Femur (tissue), 1 donor: ENCODE data around the gene INSL3.
"Not testable (repeated sequence)": the region's sequence is repeated elsewhere in the genome, so short reads cannot be mapped to it uniquely, and the experiment has no call there.

ENCODE experiments used
- DNase-seq: peaks from one replicate; pipeline ENCODE4 v3.0.0-alpha.2; 2017

INSL3 gene

DNA sequence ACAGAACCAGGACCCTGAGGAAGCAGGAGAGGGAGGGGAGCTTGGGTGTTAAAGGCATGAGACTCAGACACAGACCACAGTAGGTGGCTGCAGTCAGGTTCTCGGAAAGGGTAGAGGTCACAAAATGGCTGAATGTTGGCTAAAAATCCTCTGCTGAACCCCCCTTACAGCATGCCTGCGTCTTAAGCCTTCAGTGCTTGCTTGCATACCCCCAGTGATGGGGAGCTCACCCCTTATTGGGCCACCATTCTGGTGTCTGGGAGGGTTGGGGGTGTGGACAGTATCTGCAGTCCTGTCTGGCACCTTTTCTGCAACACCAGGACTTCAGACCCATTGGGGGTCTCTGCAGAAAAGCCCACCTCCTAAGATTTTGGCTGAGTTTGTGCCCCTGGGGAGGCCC lies 40.5 kb downstream of the INSL3 start:
- no peak for DNase-seq

- DNase-seq: peak; percentile 50
Observed at GRCh38 chr19:17778968-17779929, 42.1 kb downstream of the INSL3 start.

DNA sequence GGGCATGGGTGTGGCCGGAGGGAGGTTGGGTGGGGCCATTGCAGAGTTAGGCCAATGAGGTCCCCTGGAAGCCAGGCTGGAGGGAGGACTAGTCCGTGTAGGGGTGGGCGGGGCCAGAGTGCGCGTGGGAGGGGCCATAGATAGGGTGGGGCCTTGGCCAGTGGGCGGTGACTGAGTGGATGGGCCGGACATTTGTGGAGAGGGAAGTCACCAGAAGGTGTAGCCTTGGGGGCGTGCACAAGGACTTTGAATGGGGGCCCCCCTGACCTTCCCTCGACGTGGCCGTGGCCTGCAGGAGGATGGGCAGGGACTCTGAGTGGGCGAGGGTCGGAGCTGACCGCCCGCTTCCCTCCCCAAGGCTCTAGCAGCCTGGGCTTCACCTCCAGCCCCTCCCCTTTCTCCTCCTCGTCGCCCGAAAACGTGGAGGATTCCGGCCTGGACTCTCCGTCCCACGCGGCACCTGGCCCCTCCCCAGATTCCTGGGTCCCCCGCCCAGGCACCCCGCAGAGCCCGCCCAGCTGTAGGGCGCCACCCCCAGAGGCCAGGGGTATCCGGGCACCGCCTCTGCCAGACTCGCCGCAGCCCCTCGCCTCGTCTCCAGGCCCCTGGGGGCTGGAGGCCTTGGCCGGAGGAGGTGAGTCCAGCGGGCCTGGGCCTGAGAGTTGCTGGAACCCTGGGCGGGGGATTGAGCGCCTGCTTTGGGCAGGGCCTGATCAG lies 42.9 kb downstream of the INSL3 start:
- DNase-seq: peak; percentile 48

DNA sequence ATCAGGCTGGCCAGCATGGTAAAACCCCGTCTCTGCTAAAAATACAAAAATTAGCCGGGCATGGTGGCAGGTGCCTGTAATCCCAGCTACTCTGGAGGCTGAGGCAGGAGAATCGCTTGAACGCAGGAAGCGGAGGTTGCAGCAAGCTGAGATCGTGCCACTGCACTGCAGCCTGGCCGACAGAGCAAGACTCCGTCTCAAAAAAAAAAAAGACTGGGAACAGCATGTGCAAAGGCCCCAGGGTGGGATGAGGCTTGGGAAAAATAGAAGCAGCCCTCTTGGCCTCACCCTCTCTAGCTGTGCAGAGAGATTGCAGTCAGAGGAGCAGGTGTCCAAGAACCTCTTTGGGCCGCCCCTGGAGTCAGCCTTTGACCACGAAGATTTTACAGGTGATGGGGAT lies 43.5 kb downstream of the INSL3 start:
- DNase-seq: not testable (repeated sequence)

DNA sequence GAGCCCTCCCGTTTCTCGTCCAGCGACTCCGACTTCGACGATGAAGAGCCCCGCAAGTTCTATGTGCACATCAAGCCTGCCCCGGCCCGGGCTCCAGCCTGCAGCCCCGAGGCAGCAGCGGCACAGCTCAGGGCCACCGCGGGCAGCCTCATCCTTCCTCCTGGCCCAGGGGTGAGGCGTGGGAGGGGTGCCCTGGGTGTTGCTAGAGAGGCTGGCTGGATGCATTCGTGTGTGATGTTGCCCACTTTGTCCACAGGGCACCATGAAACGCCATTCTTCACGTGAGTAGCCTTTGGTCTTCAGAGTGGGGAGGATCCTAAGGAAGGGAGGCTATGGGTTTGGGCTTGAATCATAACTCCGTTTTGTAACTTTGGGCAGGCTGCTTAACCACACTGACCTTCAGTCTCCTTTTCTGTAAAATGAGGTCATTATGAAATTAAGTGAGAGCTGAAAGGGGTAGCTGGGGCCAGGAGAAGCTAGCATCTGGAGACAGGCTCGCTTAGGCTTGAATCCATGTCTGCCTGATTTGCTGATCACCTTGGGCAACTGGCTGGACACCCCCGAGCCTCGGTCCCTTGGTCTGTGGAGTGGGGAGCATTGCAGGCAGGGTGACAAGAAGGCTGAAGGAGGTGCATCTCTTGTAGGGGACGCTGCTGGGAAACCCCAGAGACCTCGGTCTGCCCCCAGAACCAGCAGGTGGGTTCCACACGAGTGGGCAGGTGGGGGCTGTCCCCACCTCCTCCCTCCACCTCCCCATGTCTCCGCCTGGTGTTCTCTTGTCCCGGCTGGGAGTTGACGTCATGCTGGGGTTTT lies 45.1 kb downstream of the INSL3 start:
- no peak for DNase-seq

DNA sequence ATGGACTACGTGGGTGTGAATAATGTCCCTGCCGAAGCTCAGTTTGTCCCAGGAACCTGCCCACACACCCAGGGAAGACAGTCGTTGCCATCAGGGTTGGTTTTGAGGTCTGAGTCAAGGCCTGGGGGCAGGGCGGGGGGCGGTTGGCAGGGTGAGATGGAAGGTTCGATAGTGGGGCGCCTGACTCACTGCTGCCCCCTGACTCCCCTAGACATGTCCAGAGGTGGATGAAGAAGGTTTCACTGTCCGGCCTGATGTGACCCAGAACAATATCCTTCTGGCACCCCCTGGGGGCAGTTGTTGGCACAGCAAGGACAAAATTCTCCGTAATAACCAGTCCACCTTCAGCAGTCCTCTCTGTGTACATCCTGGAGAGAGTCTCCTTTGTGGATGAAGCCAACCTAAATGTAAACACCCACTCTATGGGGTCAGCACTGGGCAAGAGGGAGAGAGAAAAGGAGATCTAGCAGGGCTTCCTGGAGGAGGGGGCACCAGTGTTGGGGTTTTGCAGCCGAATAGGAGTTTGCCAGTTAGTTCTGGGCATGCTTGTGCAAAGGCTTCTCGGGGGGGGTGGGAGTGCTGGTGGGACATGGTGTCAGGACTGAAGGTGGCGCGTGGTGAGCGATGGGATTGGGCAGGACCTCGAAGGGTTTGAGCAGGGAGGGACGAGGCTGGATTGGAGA lies 45.9 kb downstream of the INSL3 start:
- peak; percentile 35 for DNase-seq

DNA sequence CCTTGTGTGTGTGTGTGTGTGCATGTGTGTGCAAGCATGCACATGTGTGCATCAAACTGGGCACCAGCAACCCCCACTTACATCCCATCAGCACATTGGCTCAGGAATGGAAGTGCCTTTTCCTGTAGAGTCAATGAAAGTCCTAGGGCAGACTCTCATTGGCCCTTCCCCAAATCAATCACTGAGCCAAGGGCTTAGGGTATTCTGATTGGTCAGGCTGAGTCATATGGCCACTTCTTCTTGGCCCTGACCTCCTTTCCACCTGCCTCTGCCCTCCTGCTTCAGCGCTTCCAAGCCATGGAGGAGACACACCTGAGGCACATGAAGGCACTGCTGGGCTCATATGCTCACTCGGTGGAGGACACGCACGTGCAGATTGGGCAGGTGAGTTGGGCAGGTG lies 49.1 kb downstream of the INSL3 start:
- no peak for DNase-seq

GRCh38 chr19:17770613-17771012 lies 50.7 kb downstream of the INSL3 start:
- DNase-seq: no peak

- no peak for DNase-seq
Observed at GRCh38 chr19:17767559-17767958, 53.8 kb downstream of the INSL3 start.

DNA sequence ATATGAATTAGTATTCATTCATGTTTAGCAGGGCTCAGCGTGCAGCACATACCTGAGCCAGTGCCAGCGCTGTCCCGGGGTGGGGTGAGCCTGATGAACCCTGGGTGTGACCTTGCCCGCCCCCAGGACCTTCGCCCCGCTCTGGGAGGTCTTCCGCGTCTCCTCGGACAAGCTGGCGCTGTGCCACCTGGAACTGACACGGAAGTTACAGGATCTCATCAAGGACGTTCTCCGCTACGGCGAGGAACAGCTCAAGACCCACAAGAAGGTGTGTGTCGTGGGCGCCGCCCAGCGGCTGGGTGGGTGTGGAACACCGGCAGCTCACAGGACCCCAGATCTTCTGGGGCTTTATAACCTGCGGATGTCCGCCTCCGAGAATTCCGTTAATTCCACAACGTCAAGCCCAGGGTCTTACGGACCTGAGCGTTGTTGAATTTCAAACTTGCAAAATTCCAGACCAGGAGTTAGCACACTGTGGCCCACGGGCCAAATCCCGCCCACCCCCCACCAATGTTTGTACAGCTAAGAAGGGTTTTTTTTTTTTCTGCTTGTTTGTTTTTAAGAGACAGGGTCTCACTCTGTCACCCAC lies 54.7 kb downstream of the INSL3 start:
- DNase-seq: peak; percentile 77
